ENCODE measurements around the gene CAPRIN2.
A peak's percentile ranks its signal among the peaks of the same experiment; 100 is the strongest.

Gene CAPRIN2

GRCh38 chr12:30754750-30755394 lies at the start of gene CAPRIN2:
TSS of gene CAPRIN2 (minus strand) at chr12:30754951. CDS start at chr12:30753520, 1,431 bp downstream.
- TF ChIP-seq, protein P1, sequence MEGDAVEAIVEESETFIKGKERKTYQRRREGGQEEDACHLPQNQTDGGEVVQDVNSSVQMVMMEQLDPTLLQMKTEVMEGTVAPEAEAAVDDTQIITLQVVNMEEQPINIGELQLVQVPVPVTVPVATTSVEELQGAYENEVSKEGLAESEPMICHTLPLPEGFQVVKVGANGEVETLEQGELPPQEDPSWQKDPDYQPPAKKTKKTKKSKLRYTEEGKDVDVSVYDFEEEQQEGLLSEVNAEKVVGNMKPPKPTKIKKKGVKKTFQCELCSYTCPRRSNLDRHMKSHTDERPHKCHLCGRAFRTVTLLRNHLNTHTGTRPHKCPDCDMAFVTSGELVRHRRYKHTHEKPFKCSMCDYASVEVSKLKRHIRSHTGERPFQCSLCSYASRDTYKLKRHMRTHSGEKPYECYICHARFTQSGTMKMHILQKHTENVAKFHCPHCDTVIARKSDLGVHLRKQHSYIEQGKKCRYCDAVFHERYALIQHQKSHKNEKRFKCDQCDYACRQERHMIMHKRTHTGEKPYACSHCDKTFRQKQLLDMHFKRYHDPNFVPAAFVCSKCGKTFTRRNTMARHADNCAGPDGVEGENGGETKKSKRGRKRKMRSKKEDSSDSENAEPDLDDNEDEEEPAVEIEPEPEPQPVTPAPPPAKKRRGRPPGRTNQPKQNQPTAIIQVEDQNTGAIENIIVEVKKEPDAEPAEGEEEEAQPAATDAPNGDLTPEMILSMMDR (IDR thresholded peaks at IDR 0.05; ENCODE audit: low read depth, low read length), result peak; percentile 34

DNA sequence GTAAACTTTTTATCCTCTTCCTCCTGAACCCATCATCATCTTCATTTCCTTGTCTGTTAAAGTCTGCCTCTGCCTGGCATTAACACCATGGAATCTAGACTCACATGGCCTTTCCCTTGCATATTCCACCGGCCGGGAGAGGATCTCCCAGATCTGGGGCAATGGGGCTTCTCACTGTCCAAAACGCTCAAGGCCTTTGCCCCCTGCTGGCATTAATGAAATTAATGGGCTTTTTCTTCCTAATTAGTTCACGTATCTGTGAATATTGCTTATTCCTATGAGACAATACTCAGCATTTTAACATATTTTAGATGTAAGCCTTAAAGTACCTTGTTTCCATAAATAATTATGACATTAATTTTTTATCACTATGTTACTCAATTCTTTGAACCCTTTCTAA lies 42.9 kb upstream of the CAPRIN2 start:
- TF ChIP-seq, protein P1 (IDR thresholded peaks at IDR 0.05; ENCODE audit: low read depth, low read length), result no peak
- no peak for DNase-seq (ENCODE audit: extremely low read depth, low read depth)

More at GRCh38 chr12:30754750-30755394, at the start of gene CAPRIN2:
- peak; percentile 87 for DNase-seq (ENCODE audit: extremely low read depth, low read depth)

DNA sequence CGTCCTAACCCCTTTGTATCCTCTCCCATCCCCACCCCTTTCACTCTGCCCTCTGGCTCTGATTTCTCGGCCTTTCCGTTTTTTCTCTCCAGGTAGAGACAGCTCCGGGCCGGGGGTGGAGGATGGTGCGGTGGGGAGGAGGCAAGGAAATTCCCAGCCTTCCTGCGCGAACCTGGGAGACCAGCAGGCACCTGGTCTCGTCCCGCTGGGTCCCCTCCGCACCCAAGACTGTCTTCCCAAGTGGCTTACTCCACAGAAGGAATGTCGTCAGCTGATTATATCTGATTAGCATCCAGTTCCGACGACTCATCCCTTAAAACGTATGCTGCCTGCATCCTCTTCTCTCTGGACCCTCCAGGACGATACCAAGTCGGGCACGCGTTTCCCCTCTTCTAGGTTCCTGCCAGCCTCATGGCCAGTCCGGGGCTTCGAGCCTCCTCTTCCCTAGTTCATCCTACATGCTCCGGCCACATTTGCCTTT lies 42.2 kb upstream of the CAPRIN2 start:
- DNase-seq (ENCODE audit: extremely low read depth, low read depth), result no peak
- TF ChIP-seq, protein P1 (IDR thresholded peaks at IDR 0.05; ENCODE audit: low read depth, low read length), result no peak

GRCh38 chr12:30796313-30796780 lies 41.6 kb upstream of the CAPRIN2 start:
- TF ChIP-seq, protein P1 (IDR thresholded peaks at IDR 0.05; ENCODE audit: low read depth, low read length), result no peak
- peak; percentile 54 for DNase-seq (ENCODE audit: extremely low read depth, low read depth)

- no peak for DNase-seq (ENCODE audit: extremely low read depth, low read depth)
- TF ChIP-seq, protein P1 (IDR thresholded peaks at IDR 0.05; ENCODE audit: low read depth, low read length), result no peak; the same call in 1 of the 2 replicates
Observed at GRCh38 chr12:30795410-30796312, 40.9 kb upstream of the CAPRIN2 start.

DNA sequence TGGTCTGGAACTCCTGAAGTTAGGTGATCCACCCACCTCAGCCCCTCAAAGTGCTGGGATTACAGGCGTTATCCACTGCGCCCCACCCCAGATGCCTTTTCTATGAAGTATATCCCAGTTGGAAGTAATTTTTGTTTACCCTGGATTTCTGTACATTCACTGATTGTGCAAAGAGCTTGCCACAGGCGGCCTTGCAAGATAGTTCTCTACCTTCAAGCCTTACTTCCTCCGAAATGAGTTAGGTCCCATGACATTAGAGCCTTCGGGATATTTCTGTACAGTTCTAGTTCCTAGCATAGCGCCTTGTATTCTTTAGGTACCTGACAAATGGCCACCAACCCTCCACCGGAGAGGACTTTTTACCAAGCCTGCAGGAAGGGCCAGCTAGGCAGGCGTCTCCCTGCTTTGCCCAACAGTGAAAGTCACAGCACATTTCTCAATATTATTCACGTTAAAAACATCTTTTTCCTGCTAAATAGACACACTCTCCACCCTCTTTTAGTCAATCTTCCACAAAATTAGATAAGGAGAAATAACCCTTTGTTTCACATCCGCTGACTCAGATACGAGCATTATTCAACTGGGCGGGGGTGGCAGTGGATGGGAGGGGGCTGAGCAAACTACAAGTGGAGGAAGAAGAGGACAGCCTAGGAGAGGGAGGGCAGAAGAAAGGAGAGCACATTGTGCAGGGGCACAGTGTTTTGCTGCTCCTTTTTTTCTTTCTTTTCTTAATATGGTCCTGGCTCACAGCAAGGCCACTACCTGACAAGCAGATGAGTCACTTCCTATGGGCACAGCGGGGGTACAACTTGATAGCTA lies 40.0 kb upstream of the CAPRIN2 start:
- TF ChIP-seq, protein P1 (IDR thresholded peaks at IDR 0.05; ENCODE audit: low read depth, low read length), result no peak

More for the DNA sequence above, 40.0 kb upstream of the CAPRIN2 start:
- DNase-seq (ENCODE audit: extremely low read depth, low read depth), result no peak

All from AG09319 (cell line).